Measurements from ENCODE around the gene TAF1L.
"Not testable (repeated sequence)": the region's sequence is repeated elsewhere in the genome, so short reads cannot be mapped to it uniquely, and the experiment has no call there.

The TAF1L gene

GRCh38 chr9:32635362-32635761, at the start of gene TAF1L:
TAF1L (minus strand) TSS chr9:32635669; CDS start chr9:32635579, 90 bp downstream.
- TF ChIP-seq JUND (IDR thresholded peaks at IDR 0.05; ENCODE audit: low read depth) = no peak
- DNase-seq (ENCODE audit: low read depth in 1 of 2, low spot score in 1 of 2) = no peak
- in situ Hi-C loops (cut with HindIII; ENCODE audit: low pct_unique_long_range_greater_than_20kb, low sequenced_read_pairs) = no loop called here

DNA sequence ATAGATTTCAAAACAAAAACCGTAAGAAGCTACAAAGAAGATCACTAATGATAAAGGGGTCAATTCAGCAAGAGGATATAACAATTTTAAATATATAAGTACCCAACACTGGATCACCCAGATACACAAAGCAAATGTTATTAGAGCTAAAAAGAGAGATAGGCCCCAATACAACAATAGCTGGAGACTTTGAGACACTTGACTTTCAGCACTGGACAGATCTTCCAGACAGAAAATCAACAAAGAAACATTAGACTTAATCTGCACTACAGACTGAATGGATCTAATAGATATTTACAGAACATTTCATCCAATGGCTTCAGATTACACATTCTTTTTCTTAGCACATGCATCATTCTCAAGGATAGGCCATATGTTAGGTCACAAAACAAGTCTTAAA, 46.3 kb upstream of the TAF1L start:
- in situ Hi-C loops (cut with HindIII; ENCODE audit: low pct_unique_long_range_greater_than_20kb, low sequenced_read_pairs) = no loop called here
- no peak for DNase-seq (ENCODE audit: low read depth in 1 of 2, low spot score in 1 of 2)
- TF ChIP-seq JUND (IDR thresholded peaks at IDR 0.05; ENCODE audit: low read depth) = no peak

DNA sequence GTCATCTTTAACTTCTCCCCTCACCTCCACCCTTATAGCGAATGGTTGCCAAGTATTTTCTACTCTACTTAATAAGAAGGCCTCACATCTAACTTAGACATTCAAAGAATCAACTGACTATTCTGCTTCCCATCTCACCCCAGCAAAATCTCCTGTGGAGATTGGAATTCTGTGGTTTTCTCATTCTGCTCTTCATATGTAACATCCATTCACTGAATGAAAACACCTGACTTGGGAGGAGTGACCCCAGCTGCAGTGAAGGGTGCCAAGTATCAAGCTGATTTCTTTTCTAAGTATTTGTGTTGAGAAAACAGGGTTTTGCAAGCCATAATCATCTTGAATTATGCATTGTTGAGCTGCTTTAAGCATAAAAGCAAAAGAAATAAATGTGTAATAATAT, 42.5 kb upstream of the TAF1L start:
- in situ Hi-C loops (cut with HindIII; ENCODE audit: low pct_unique_long_range_greater_than_20kb, low sequenced_read_pairs) = no loop called here
- DNase-seq (ENCODE audit: low read depth in 1 of 2, low spot score in 1 of 2) = no peak
- TF ChIP-seq JUND (IDR thresholded peaks at IDR 0.05; ENCODE audit: low read depth) = no peak

DNA sequence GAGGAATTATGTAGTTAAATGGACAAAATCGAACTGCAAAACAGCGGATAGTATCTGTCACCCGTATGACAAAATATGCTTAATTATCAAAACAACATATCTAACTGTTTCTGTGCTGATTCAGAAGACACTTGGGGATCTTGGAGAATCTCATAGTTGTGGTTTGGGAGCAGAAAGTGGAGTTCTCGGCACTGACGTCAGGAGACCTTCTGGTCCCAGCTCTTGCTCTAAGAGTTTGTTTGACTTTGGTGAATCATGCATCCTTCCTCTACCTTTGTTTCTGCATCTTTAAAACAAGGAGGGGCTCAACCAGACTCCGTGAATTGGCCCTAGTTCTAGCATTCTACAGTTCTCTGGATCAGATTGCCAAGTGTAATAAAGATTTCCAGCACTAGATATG, 37.0 kb upstream of the TAF1L start:
- no peak for DNase-seq (ENCODE audit: low read depth in 1 of 2, low spot score in 1 of 2)
- in situ Hi-C loops (cut with HindIII; ENCODE audit: low pct_unique_long_range_greater_than_20kb, low sequenced_read_pairs) = no loop called here
- TF ChIP-seq JUND (IDR thresholded peaks at IDR 0.05; ENCODE audit: low read depth) = no peak

- TF ChIP-seq JUND (IDR thresholded peaks at IDR 0.05; ENCODE audit: low read depth) = no peak
- no peak for DNase-seq (ENCODE audit: low read depth in 1 of 2, low spot score in 1 of 2)
- in situ Hi-C loops (cut with HindIII; ENCODE audit: low pct_unique_long_range_greater_than_20kb, low sequenced_read_pairs) = no loop called here
These were observed 35.9 kb upstream of the TAF1L start for GRCh38 chr9:32671333-32671732.

GRCh38 chr9:32665101-32665500, 29.6 kb upstream of the TAF1L start:
- no peak for DNase-seq (ENCODE audit: low read depth in 1 of 2, low spot score in 1 of 2)
- no peak for TF ChIP-seq JUND (IDR thresholded peaks at IDR 0.05; ENCODE audit: low read depth)
- in situ Hi-C loops (cut with HindIII; ENCODE audit: low pct_unique_long_range_greater_than_20kb, low sequenced_read_pairs) = no loop called here

DNA sequence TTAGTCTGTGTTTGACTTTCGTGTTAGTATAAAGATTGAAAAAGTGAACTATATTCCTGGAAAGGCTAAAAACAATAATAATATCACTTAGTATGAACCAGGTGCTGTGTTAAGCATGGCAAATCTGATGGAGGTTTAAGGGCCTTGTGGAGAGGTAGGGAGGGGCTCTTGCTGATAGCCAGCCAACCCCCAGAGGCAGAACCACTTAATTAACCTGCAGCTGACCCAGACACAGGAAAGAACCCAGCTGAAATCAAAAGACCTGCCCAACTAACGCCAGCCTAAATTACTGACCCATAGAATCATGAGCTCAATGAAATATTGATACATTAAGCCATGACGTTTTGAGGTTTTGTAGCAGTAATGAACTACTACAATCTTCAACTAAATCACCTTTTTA, 28.3 kb upstream of the TAF1L start:
- no peak for DNase-seq (ENCODE audit: low read depth in 1 of 2, low spot score in 1 of 2)
- in situ Hi-C loops (cut with HindIII; ENCODE audit: low pct_unique_long_range_greater_than_20kb, low sequenced_read_pairs) = no loop called here
- no peak for TF ChIP-seq JUND (IDR thresholded peaks at IDR 0.05; ENCODE audit: low read depth)

DNA sequence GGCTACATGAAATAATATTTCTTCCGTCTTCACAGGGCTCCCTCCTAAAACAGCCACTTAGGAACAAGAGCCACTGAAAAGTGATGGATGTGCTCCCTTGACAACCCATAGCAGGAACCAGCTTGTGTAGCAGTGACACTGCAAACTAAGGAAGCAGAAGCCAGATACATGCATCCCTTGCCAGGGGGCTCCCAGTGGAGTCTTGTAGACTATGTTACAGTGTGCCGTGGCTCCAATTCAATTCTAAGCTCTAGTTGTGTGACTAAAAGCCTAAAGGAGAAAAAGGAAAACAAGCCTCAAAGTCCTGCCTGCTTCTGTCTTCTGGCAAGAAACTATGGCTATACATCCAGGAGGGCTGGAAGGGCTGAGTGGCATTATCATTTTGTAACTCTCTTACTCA, 12.2 kb upstream of the TAF1L start:
- TF ChIP-seq JUND (IDR thresholded peaks at IDR 0.05; ENCODE audit: low read depth) = no peak
- DNase-seq (ENCODE audit: low read depth in 1 of 2, low spot score in 1 of 2) = no peak

DNA sequence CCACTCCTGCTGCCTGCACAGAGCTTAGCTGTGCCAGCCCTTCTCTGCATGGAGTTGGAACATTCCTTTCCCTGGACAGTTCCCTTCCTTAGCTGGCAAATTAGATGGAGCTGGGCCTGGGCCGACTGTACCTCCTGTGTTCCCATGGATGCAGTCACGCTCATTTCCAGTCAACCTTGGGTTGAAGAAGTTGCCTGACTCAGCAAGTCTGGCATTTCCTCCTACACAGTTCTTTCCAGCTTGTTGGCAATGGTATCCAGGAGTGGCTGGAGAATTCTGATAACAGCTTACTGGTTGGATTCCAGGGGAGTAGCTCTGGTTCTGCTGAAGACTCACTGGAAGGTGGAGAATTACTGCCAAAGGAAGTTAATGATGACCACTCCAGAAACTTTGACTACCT, 9.2 kb upstream of the TAF1L start:
- TF ChIP-seq JUND (IDR thresholded peaks at IDR 0.05; ENCODE audit: low read depth) = no peak
- in situ Hi-C loops (cut with HindIII; ENCODE audit: low pct_unique_long_range_greater_than_20kb, low sequenced_read_pairs) = no loop called here
- DNase-seq (ENCODE audit: low read depth in 1 of 2, low spot score in 1 of 2) = peak in 1 of 2 experiments; percentile 2

More for the DNA sequence above, 12.2 kb upstream of the TAF1L start:
- in situ Hi-C loops (cut with HindIII; ENCODE audit: low pct_unique_long_range_greater_than_20kb, low sequenced_read_pairs) = no loop called here

DNA sequence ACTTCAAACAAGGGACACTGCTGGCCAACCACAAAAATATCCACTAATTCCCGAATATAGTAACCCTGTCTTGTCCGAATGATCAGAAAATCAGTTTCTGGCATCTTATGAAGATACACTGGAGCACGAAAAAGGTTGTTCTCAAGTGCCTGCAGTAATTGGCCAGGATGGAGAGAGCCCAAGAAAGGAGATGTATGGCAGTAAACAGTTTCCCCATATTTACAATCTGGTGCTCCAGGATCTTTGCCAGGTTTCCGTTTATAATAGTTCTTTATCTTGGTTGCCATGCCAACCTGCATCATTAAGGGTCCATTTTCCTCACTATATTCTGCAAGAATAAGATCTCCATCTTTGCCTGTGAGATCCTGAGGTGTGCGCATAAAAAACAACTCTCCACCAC, 2.3 kb downstream of the TAF1L start:
- DNase-seq (ENCODE audit: low read depth in 1 of 2, low spot score in 1 of 2); in situ Hi-C loops (cut with HindIII; ENCODE audit: low pct_unique_long_range_greater_than_20kb, low sequenced_read_pairs): not testable (repeated sequence)

DNA sequence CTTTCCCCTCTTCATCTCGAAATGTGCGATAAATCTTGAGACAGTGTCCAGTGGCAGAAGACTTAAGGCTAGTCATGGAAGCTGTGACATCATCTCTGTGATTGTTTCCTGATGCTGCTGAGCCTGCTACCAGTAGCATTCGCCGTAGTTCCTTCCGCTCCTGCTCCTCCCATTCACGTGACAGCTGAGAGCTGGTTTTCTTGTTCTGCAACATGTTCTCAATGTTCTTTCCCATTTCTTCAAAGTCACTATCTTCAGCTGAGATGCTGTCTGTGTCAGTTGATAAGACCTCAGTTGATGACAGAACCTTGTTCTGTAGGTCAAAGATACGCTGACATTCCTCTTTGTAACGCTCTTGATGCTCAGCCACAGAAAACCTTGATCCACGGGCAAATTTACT, 3.5 kb downstream of the TAF1L start:
- no peak for TF ChIP-seq JUND (IDR thresholded peaks at IDR 0.05; ENCODE audit: low read depth)
- DNase-seq (ENCODE audit: low read depth in 1 of 2, low spot score in 1 of 2) = peak in 1 of 2 experiments; percentile 25
- in situ Hi-C loops (cut with HindIII; ENCODE audit: low pct_unique_long_range_greater_than_20kb, low sequenced_read_pairs) = no loop called here

GRCh38 chr9:32627394-32627954, 8.0 kb downstream of the TAF1L start:
- in situ Hi-C loops (cut with HindIII; ENCODE audit: low pct_unique_long_range_greater_than_20kb, low sequenced_read_pairs) = no loop called here
- DNase-seq (ENCODE audit: low read depth in 1 of 2, low spot score in 1 of 2) = no peak
- no peak for TF ChIP-seq JUND (IDR thresholded peaks at IDR 0.05; ENCODE audit: low read depth)

DNA sequence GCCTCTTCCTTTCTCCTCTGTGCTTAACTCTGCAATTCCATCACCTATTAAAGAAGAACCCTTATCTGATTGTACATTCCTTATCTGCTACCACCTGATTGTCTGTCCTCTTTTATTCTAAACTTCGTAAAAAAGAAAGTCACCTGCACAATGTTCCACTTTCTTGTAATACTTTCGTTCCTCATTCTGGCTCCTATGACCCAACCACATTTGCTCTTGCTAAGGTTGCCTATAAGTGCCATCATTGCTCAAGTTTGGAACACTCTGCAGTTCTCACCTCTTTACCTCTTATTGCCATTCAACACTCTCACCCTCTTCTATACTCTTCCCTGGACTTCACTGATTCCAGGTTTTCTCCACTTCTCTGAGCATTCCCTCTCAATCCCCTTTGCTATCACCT, 10.1 kb downstream of the TAF1L start:
- no peak for DNase-seq (ENCODE audit: low read depth in 1 of 2, low spot score in 1 of 2)
- in situ Hi-C loops (cut with HindIII; ENCODE audit: low pct_unique_long_range_greater_than_20kb, low sequenced_read_pairs) = no loop called here
- TF ChIP-seq JUND (IDR thresholded peaks at IDR 0.05; ENCODE audit: low read depth) = no peak

- no peak for TF ChIP-seq JUND (IDR thresholded peaks at IDR 0.05; ENCODE audit: low read depth)
- no peak for DNase-seq (ENCODE audit: low read depth in 1 of 2, low spot score in 1 of 2)
- in situ Hi-C loops (cut with HindIII; ENCODE audit: low pct_unique_long_range_greater_than_20kb, low sequenced_read_pairs) = no loop called here
These were observed 12.5 kb downstream of the TAF1L start for GRCh38 chr9:32622948-32623347.
